Esophagus muscularis mucosa (tissue), 3 donors: ENCODE results near the gene TBCB.

Experiments
- POLR2AphosphoS5 ChIP-seq, 2 donors: sonication (generic); formaldehyde crosslinking; IDR thresholded peaks; one replicate each; pipeline ENCODE4 v1.6.1; 2017; ENCODE audit warnings: antibody characterized with exemption in 2 of 2
- TF ChIP-seq, protein P1 (sequence below), 3 experiments: fragments of 200-600 bp in 2 of 3; fragments of 450-650 bp in 1 of 3; sonication (generic) in 2 of 3; IDR thresholded peaks; one replicate each; pipeline ENCODE4 v1.5.1; 2017 to 2019; ENCODE audit warnings: antibody characterized with exemption in 3 of 3, mild to moderate bottlenecking in 2 of 3, moderate library complexity in 1 of 3

DNA sequence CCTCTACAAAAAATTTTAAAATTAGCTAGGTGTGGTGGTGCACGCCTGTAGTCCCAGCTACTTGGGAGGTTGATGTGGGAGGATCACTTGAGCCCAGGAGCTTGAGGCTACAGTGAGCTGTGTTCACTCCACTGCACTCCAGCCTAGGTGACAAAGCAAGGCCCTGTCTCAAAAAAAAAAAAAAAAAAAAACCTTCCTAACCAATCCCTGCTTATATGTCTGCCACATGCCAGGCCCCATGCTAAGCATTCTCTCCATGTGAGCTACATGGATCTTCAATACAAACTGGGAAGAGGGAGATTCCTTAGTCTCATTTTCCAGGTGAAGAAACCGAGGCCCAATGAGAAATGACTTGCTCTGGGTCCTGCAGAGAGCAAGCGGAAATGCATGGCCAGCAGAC lies 6.6 kb upstream of the TBCB start:
- TF ChIP-seq, protein P1, sequence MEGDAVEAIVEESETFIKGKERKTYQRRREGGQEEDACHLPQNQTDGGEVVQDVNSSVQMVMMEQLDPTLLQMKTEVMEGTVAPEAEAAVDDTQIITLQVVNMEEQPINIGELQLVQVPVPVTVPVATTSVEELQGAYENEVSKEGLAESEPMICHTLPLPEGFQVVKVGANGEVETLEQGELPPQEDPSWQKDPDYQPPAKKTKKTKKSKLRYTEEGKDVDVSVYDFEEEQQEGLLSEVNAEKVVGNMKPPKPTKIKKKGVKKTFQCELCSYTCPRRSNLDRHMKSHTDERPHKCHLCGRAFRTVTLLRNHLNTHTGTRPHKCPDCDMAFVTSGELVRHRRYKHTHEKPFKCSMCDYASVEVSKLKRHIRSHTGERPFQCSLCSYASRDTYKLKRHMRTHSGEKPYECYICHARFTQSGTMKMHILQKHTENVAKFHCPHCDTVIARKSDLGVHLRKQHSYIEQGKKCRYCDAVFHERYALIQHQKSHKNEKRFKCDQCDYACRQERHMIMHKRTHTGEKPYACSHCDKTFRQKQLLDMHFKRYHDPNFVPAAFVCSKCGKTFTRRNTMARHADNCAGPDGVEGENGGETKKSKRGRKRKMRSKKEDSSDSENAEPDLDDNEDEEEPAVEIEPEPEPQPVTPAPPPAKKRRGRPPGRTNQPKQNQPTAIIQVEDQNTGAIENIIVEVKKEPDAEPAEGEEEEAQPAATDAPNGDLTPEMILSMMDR (IDR thresholded peaks at IDR 0.05) = no peak
- TF ChIP-seq POLR2AphosphoS5 (IDR thresholded peaks at IDR 0.05) = no peak
